Endothelial cell of umbilical vein (primary cell): Measurements from ENCODE around the gene C14orf93. TPM values are rescaled to one million over a fixed set of nuclear protein-coding genes. Genes with fewer than 3 reads are reported as not detected.

Experiments
- BruUV-seq: library from RNA; stranded (reverse); fragments of 400-500 nt; replicated peaks from 2 replicates; lab custom pipeline; 2021; lab: Mats Ljungman, UMichigan
- CTCF ChIA-PET: fragments of 300-600, 350-600 bp; sonication (Branson Sonifier 250); formaldehyde crosslinking; loops from one replicate; lab custom pipeline; 2021; ENCODE audit warnings: antibody characterized with exemption, inconsistent platforms; lab: Charles Lee
- POLR2A ChIA-PET: fragments of 300-600, 350-600 bp; sonication (Branson Sonifier 250); formaldehyde crosslinking; loops from one replicate; lab custom pipeline; 2021; ENCODE audit warnings: antibody characterized with exemption, inconsistent platforms; lab: Charles Lee
- DNase-seq: peaks from one replicate; pipeline ENCODE4 v3.0.0-alpha.2; 2011; ENCODE audit warnings: low read depth, low spot score
- FAIRE-seq: peaks from 2 replicates; lab custom pipeline; 2011; peaks lifted over from hg19 to GRCh38; lab: Jason Lieb, UNC
- H2AFZ ChIP-seq: 2 replicates; pipeline ENCODE4 v1.6.0; 2012; ENCODE audit warnings: low read depth, low read length, control low read depth, inconsistent platforms
- H3K27ac ChIP-seq: 2 replicates; pipeline ENCODE4 v1.5.1; 2011; ENCODE audit warnings: low read depth, mild to moderate bottlenecking, control low read depth, low read length, moderate library complexity; ENCODE audit not compliant: insufficient read depth
- H3K27me3 ChIP-seq, 2 experiments: 2 replicates each; pipeline versions ENCODE4 v1.6.0 to v1.6.1; 2011; ENCODE audit warnings: low read length in 2 of 2, mixed read lengths in 1 of 2; ENCODE audit not compliant: control insufficient read depth in 2 of 2, insufficient read depth in 2 of 2
- H3K36me3 ChIP-seq, 2 experiments: 2 replicates in 1 of 2; 3 replicates in 1 of 2; pipeline ENCODE4 v1.5.1; 2011; ENCODE audit warnings: low read length in 2 of 2, mild to moderate bottlenecking in 1 of 2, moderate library complexity in 1 of 2; ENCODE audit not compliant: control insufficient read depth in 2 of 2, insufficient read depth in 2 of 2; ENCODE audit errors: extremely low read depth in 1 of 2
- H3K4me1 ChIP-seq: 3 replicates; pipeline ENCODE4 v1.5.1; 2011; ENCODE audit warnings: mild to moderate bottlenecking, low read length; ENCODE audit not compliant: control insufficient read depth, insufficient read depth; ENCODE audit errors: extremely low read depth
- H3K4me2 ChIP-seq: 2 replicates; pipeline ENCODE4 v1.6.1; 2011; ENCODE audit warnings: low read length, control low read depth, mixed read lengths; ENCODE audit not compliant: insufficient read depth
- H3K4me3 ChIP-seq, 3 experiments: fragments of 200-600 bp in 1 of 3; sonication (generic), shearing (Covaris generic) in 1 of 3; replicated peaks in 1 of 3; 2 replicates each; pipeline ENCODE4 v1.5.1; 2011 to 2016; ENCODE audit warnings: control low read depth in 3 of 3, low read length in 3 of 3, mild to moderate bottlenecking in 2 of 3, inconsistent platforms in 1 of 3, low read depth in 1 of 3, moderate library complexity in 1 of 3; ENCODE audit not compliant: insufficient read depth in 1 of 3
- H3K79me2 ChIP-seq: 2 replicates; pipeline ENCODE4 v1.6.0; 2012; ENCODE audit warnings: low read length, inconsistent platforms; ENCODE audit not compliant: control insufficient read depth, insufficient read depth
- H3K9ac ChIP-seq: replicated peaks from 2 replicates; pipeline ENCODE3; 2011; ENCODE audit warnings: low read length, control low read depth; ENCODE audit not compliant: insufficient read depth; ENCODE audit errors: extremely low read depth
- H3K9me1 ChIP-seq: replicated peaks from 3 replicates; pipeline ENCODE4 v1.6.0; 2011; ENCODE audit warnings: mild to moderate bottlenecking, low read length; ENCODE audit not compliant: control insufficient read depth, insufficient read depth; ENCODE audit errors: extremely low read depth
- H3K9me3 ChIP-seq: replicated peaks from 2 replicates; pipeline ENCODE4 v1.5.1; 2012; ENCODE audit warnings: low read length, inconsistent platforms; ENCODE audit not compliant: control insufficient read depth, insufficient read depth
- H4K20me1 ChIP-seq: replicated peaks from 2 replicates; pipeline ENCODE3; 2011; ENCODE audit warnings: mild to moderate bottlenecking, low read length; ENCODE audit not compliant: control insufficient read depth, insufficient read depth; ENCODE audit errors: extremely low read depth
- EZH2 ChIP-seq: IDR thresholded peaks from 2 replicates; pipeline ENCODE4 v1.6.1; 2012; ENCODE audit warnings: borderline replicate concordance, low read depth, mild to moderate bottlenecking, moderate library complexity, low read length, inconsistent platforms; ENCODE audit not compliant: severe bottlenecking
- FOS ChIP-seq: IDR thresholded peaks from 2 replicates; pipeline ENCODE4 v1.6.1; 2011; ENCODE audit warnings: mild to moderate bottlenecking, low read length, moderate library complexity, borderline replicate concordance; ENCODE audit not compliant: insufficient read depth
- GATA2 ChIP-seq: IDR thresholded peaks from 2 replicates; pipeline ENCODE4 v1.7.0; 2011; ENCODE audit warnings: low read depth, mild to moderate bottlenecking, moderate library complexity, mixed read lengths, low read length; ENCODE audit not compliant: insufficient read length, insufficient read depth
- JUN ChIP-seq: IDR thresholded peaks from 2 replicates; pipeline ENCODE4 v1.6.1; 2011; ENCODE audit warnings: borderline replicate concordance, low read depth; ENCODE audit not compliant: insufficient read length, insufficient read depth
- MYC ChIP-seq: IDR thresholded peaks from one replicate; pipeline ENCODE4 v1.6.1; 2011; ENCODE audit warnings: mild to moderate bottlenecking, low read depth, low read length
- POLR2A ChIP-seq: IDR thresholded peaks from 2 replicates; pipeline ENCODE4 v1.6.1; 2012; ENCODE audit warnings: low read depth, mild to moderate bottlenecking, control low read depth, low read length
- POLR2AphosphoS5 ChIP-seq: IDR thresholded peaks from 2 replicates; pipeline ENCODE4 v1.6.1; 2012; ENCODE audit warnings: low read depth, mild to moderate bottlenecking, control low read depth, low read length, moderate library complexity; ENCODE audit not compliant: insufficient read depth
- dilution Hi-C: fragments of 300-500 bp; cut with MboI; formaldehyde crosslinking; loops from one replicate; pipeline ENCODE4 v1.15.0; 2019; ENCODE audit warnings: low sequenced_read_pairs; ENCODE audit not compliant: extremely low pct_ligation_motif_present
- intact Hi-C: fragments of 100-400 bp; cut with micrococcal nuclease; formaldehyde crosslinking; loops from one replicate; pipeline ENCODE4 v1.10.0; 2022
- polyA plus RNA-seq, 4 experiments: library from polyadenylated mRNA; depleted of rRNA in 3 of 4; stranded (reverse) in 3 of 4; unstranded in 1 of 4; fragments of >200 nt; gene quantifications; 2 replicates each; pipeline versions ENCODE4 v1.2.1 to v1.2.3, GENCODE V29; 2011 to 2012; ENCODE audit warnings: missing spikeins in 1 of 4
- total RNA-seq: library from RNA; stranded (reverse); gene quantifications from 2 replicates; pipeline ENCODE4 v1.2.3, GENCODE V29; 2021
- TF ChIP-seq, protein P1 (sequence below), 2 donors: IDR thresholded peaks; 1 replicate in 1 of 2; 2 replicates in 1 of 2; pipeline ENCODE4 v1.5.1; 2011; ENCODE audit warnings: low read length in 2 of 2, mild to moderate bottlenecking in 2 of 2, moderate library complexity in 2 of 2, control low read depth in 1 of 2, inconsistent platforms in 1 of 2, low read depth in 1 of 2; ENCODE audit not compliant: insufficient read depth in 1 of 2; ENCODE audit errors: extremely low read depth in 1 of 2
- TF ChIP-seq, protein P2 (sequence below): IDR thresholded peaks from 2 replicates; pipeline ENCODE4 v1.6.1; 2011; ENCODE audit not compliant: insufficient read depth, insufficient read length

The C14orf93 gene
- total and polyA plus RNA-seq, 2 donors (not counting 3 experiments of a cell fraction or from before 2014, with no cell fraction given), result 7.1 to 9.2 TPM

- Histone ChIP-seq H3K9me3 (no peaks in the 10 kb centered on the region), H3K36me3 (peaks cover 30 to 32% of the 10 kb centered on the region in 2 experiments), H3K4me2 (no peak overlapping the region), H3K27me3 (no peaks in the 10 kb centered on the region), H3K4me3 (no peak overlapping the region), H2AFZ (no peak overlapping the region), H3K9ac (no peak overlapping the region), H3K9me1 (no peaks in the 10 kb centered on the region), H3K27ac (no peak overlapping the region), H3K4me1 (peaks cover 22% of the 10 kb centered on the region), H4K20me1 (no peaks in the 10 kb centered on the region), H3K79me2 (peaks cover 3% of the 10 kb centered on the region)
- ChIA-PET CTCF (interaction anchor here (0.7 to 8.7 kb wide), 12 partner anchors 9 to 96 kb away, joined by 3 to 125 read pairs (median 13); partner anchors contain the start of genes AJUBA, CDH24 and PRMT5), POLR2A (interaction anchor here (1.7 kb wide), 1 partner anchor 10 kb away, joined by 8 read pairs; the partner anchor contains the start of gene AJUBA)
- intact Hi-C loops (no loop called here), dilution Hi-C loops (no loop called here)
- BruUV-seq, result no TSS peak
- no peak for TF ChIP-seq JUN
- no peak for TF ChIP-seq GATA2
- no peak for TF ChIP-seq FOS
- TF ChIP-seq, protein P1, sequence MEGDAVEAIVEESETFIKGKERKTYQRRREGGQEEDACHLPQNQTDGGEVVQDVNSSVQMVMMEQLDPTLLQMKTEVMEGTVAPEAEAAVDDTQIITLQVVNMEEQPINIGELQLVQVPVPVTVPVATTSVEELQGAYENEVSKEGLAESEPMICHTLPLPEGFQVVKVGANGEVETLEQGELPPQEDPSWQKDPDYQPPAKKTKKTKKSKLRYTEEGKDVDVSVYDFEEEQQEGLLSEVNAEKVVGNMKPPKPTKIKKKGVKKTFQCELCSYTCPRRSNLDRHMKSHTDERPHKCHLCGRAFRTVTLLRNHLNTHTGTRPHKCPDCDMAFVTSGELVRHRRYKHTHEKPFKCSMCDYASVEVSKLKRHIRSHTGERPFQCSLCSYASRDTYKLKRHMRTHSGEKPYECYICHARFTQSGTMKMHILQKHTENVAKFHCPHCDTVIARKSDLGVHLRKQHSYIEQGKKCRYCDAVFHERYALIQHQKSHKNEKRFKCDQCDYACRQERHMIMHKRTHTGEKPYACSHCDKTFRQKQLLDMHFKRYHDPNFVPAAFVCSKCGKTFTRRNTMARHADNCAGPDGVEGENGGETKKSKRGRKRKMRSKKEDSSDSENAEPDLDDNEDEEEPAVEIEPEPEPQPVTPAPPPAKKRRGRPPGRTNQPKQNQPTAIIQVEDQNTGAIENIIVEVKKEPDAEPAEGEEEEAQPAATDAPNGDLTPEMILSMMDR (IDR thresholded peaks at IDR 0.05; ENCODE audit: extremely low read depth in 1 of 2, insufficient read depth in 1 of 2, low read depth in 1 of 2, low read length in 2 of 2), result no peak
- TF ChIP-seq, protein P2, sequence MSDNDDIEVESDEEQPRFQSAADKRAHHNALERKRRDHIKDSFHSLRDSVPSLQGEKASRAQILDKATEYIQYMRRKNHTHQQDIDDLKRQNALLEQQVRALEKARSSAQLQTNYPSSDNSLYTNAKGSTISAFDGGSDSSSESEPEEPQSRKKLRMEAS, result no peak
- no peak for TF ChIP-seq EZH2
- TF ChIP-seq MYC, result no peak
- TF ChIP-seq POLR2A, result no peak
- TF ChIP-seq POLR2AphosphoS5, result no peak
- no peak for DNase-seq
- no peak for FAIRE-seq
Measured at GRCh38 chr14:22972313-22972930, 37.5 kb downstream of the C14orf93 start.
